ENCODE data around the gene GALNT1. TPM values are rescaled to one million over a fixed set of nuclear protein-coding genes. Genes with fewer than 3 reads are reported as not detected.

The GALNT1 gene
- total and polyA plus RNA-seq, 2 donors (not counting 1 experiment from before 2014, with no cell fraction given) = 7.5 to 51.3 TPM

DNA sequence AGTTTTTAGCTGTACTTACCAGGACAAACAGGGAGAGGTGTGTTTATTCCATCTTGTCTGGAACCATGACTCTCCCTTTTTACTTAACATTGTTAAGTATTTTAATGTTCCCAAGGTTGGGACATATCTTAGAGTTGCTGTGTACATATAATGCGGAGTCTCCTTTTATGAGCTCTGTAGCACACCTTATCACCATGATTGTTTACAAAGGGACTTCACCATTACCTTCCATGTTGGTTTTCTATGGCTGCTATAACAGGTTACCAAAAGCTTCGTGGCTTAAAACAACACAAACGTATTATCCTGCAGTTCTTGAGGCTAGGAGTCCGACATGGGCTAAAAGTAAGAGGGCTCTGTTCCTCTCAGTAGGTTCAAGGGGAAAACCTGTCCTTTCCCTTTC, 164.3 kb downstream of the GALNT1 start:
- Histone ChIP-seq H3K4me1 (ENCODE audit: control insufficient read depth in 2 of 2, insufficient read depth in 2 of 2, low read length in 2 of 2) (peaks cover 8 to 15% of the 10 kb centered on the region in 2 donors), H3K4me2 (replicated peaks; ENCODE audit: low read depth, low read length, poor library complexity, severe bottlenecking) (no peak overlapping the region), H3K27ac (ENCODE audit: low read length in 2 of 2) (no peak overlapping the region), H4K20me1 (ENCODE audit: control insufficient read depth, insufficient read depth, low read length, poor library complexity, severe bottlenecking) (no peaks in the 10 kb centered on the region), H3K36me3 (replicated peaks in 1 of 2; ENCODE audit: control extremely low read depth in 1 of 2, control insufficient read depth in 1 of 2, extremely low read depth in 1 of 2, insufficient read depth in 2 of 2, low read length in 1 of 2) (no peaks in the 10 kb centered on the region), H3K79me2 (ENCODE audit: control insufficient read depth, insufficient read depth, low read length) (no peaks in the 10 kb centered on the region), H3K27me3 (replicated peaks in 1 of 4; ENCODE audit: control extremely low read depth in 1 of 4, control insufficient read depth in 3 of 4, insufficient read depth in 4 of 4, low read length in 3 of 4) (no peaks in the 10 kb centered on the region), H2AFZ (ENCODE audit: insufficient read depth, low read depth, low read length, poor library complexity, severe bottlenecking) (no peak overlapping the region), H3K9me3 (ENCODE audit: control extremely low read depth in 1 of 3, control insufficient read depth in 2 of 3, insufficient read depth in 1 of 3, low read length in 2 of 3) (peaks cover 0 to 6% (median 0%) of the 10 kb centered on the region in 3 donors), H3K4me3 (ENCODE audit: control extremely low read depth in 1 of 5, extremely low read depth in 1 of 5, insufficient read depth in 1 of 5, low read depth in 2 of 5, low read length in 4 of 5) (no peak overlapping the region), H3K9ac (ENCODE audit: low read length) (no peak overlapping the region)
- ChIA-PET POLR2A (no interaction called here), CTCF (interaction anchor here (2.4 kb wide), 1 partner anchor 9 kb away, joined by 8 read pairs; no protein-coding TSS in a partner anchor)
- WGBS (ENCODE audit: insufficient coverage) = 100% methylated on average over 3 of the region's 4 CpGs
- peaks cover 6% of the 10 kb centered on the region for H3K27me3 Mint-ChIP-seq
- no peak for DNase-seq
- H3K4me1 Mint-ChIP-seq = no peaks in the 10 kb centered on the region
- H3K9me3 Mint-ChIP-seq (ENCODE audit: insufficient read depth) = no peaks in the 10 kb centered on the region
- intact Hi-C loops (cut with micrococcal nuclease) = no loop called here
- TF ChIP-seq CTCF (IDR thresholded peaks at IDR 0.05) (no peak), EZH2 (IDR thresholded peaks at IDR 0.05; ENCODE audit: borderline replicate concordance, insufficient read depth, low read depth, low read length, poor library complexity, severe bottlenecking) (no peak)
- no peak overlapping the region for H3K27ac Mint-ChIP-seq
- ATAC-seq (ENCODE audit: low read depth) = no peak
- no peak overlapping the region for H3K4me3 Mint-ChIP-seq

- ChIA-PET POLR2A (no interaction called here), CTCF (interaction anchor here (2.4 kb wide), 1 partner anchor 8 kb away, joined by 8 read pairs; no protein-coding TSS in a partner anchor)
- Histone ChIP-seq H2AFZ (ENCODE audit: insufficient read depth, low read depth, low read length, poor library complexity, severe bottlenecking) (no peak overlapping the region), H4K20me1 (ENCODE audit: control insufficient read depth, insufficient read depth, low read length, poor library complexity, severe bottlenecking) (no peaks in the 10 kb centered on the region), H3K4me2 (replicated peaks; ENCODE audit: low read depth, low read length, poor library complexity, severe bottlenecking) (no peak overlapping the region), H3K36me3 (replicated peaks in 1 of 2; ENCODE audit: control extremely low read depth in 1 of 2, control insufficient read depth in 1 of 2, extremely low read depth in 1 of 2, insufficient read depth in 2 of 2, low read length in 1 of 2) (no peaks in the 10 kb centered on the region), H3K79me2 (ENCODE audit: control insufficient read depth, insufficient read depth, low read length) (no peaks in the 10 kb centered on the region), H3K4me1 (ENCODE audit: control insufficient read depth in 2 of 2, insufficient read depth in 2 of 2, low read length in 2 of 2) (peaks cover 8 to 15% of the 10 kb centered on the region in 2 donors), H3K4me3 (ENCODE audit: control extremely low read depth in 1 of 5, extremely low read depth in 1 of 5, insufficient read depth in 1 of 5, low read depth in 2 of 5, low read length in 4 of 5) (no peak overlapping the region), H3K9me3 (ENCODE audit: control extremely low read depth in 1 of 3, control insufficient read depth in 2 of 3, insufficient read depth in 1 of 3, low read length in 2 of 3) (peaks cover 0 to 6% (median 0%) of the 10 kb centered on the region in 3 donors), H3K9ac (ENCODE audit: low read length) (no peak overlapping the region), H3K27me3 (replicated peaks in 1 of 4; ENCODE audit: control extremely low read depth in 1 of 4, control insufficient read depth in 3 of 4, insufficient read depth in 4 of 4, low read length in 3 of 4) (no peaks in the 10 kb centered on the region), H3K27ac (ENCODE audit: low read length in 2 of 2) (peak overlapping the region in 1 of 2 donors; percentile 87)
- H3K4me1 Mint-ChIP-seq = no peaks in the 10 kb centered on the region
- H3K27ac Mint-ChIP-seq = no peak overlapping the region
- intact Hi-C loops (cut with micrococcal nuclease) = no loop called here
- peaks cover 6% of the 10 kb centered on the region for H3K27me3 Mint-ChIP-seq
- no peaks in the 10 kb centered on the region for H3K9me3 Mint-ChIP-seq (ENCODE audit: insufficient read depth)
- TF ChIP-seq CTCF (IDR thresholded peaks at IDR 0.05) (no peak), EZH2 (IDR thresholded peaks at IDR 0.05; ENCODE audit: borderline replicate concordance, insufficient read depth, low read depth, low read length, poor library complexity, severe bottlenecking) (no peak)
- DNase-seq (no peak), ATAC-seq (ENCODE audit: low read depth) (no peak)
- WGBS (ENCODE audit: insufficient coverage) = 88% methylated on average over 2 of the region's 2 CpGs
- H3K4me3 Mint-ChIP-seq = no peak overlapping the region
These were observed 165.3 kb downstream of the GALNT1 start for GRCh38 chr18:35746826-35747339.
